GM19467 (cell line): Measurements from ENCODE around the gene CLEC16A.
"Not testable (repeated sequence)": the region's sequence is repeated elsewhere in the genome, so short reads cannot be mapped to it uniquely, and the experiment has no call there.

Source experiments
- ATAC-seq: cut with Tn5 transposase; IDR thresholded peaks from one replicate; pipeline ENCODE4 v1.9.1; 2021; ENCODE audit warnings: mild to moderate bottlenecking, moderate library complexity; ENCODE audit not compliant: unreplicated experiment

The CLEC16A gene

GRCh38 chr16:11093572-11094074 lies 149.3 kb downstream of the CLEC16A start:
- ATAC-seq, result no peak

- ATAC-seq, result peak; percentile 55
These were observed 149.9 kb downstream of the CLEC16A start for GRCh38 chr16:11094075-11094856.

GRCh38 chr16:11094857-11095565 lies 150.6 kb downstream of the CLEC16A start:
- ATAC-seq, result no peak

- ATAC-seq, result no peak
These were observed 151.6 kb downstream of the CLEC16A start for GRCh38 chr16:11095935-11096334.

GRCh38 chr16:11097094-11097786 lies 152.9 kb downstream of the CLEC16A start:
- no peak for ATAC-seq

GRCh38 chr16:11097787-11098167 lies 153.4 kb downstream of the CLEC16A start:
- ATAC-seq, result no peak

- ATAC-seq, result no peak
These were observed 154.4 kb downstream of the CLEC16A start for GRCh38 chr16:11098601-11099390.

- peak; percentile 13 for ATAC-seq
These were observed 155.4 kb downstream of the CLEC16A start for GRCh38 chr16:11099672-11100205.

- peak; percentile 35 for ATAC-seq
These were observed 155.9 kb downstream of the CLEC16A start for GRCh38 chr16:11100239-11100750.

GRCh38 chr16:11101283-11101682 lies 156.9 kb downstream of the CLEC16A start:
- ATAC-seq, result no peak

- ATAC-seq, result no peak
These were observed 157.5 kb downstream of the CLEC16A start for GRCh38 chr16:11101695-11102522.

GRCh38 chr16:11102523-11102898 lies 158.1 kb downstream of the CLEC16A start:
- no peak for ATAC-seq

- ATAC-seq, result not testable (repeated sequence)
These were observed 158.9 kb downstream of the CLEC16A start for GRCh38 chr16:11103301-11103700.

GRCh38 chr16:11104168-11105037 lies 160.0 kb downstream of the CLEC16A start:
- ATAC-seq, result no peak

GRCh38 chr16:11105038-11105903 lies 160.9 kb downstream of the CLEC16A start:
- ATAC-seq, result peak; percentile 45

- no peak for ATAC-seq
These were observed 162.4 kb downstream of the CLEC16A start for GRCh38 chr16:11106726-11107125.

- ATAC-seq, result no peak
These were observed 163.6 kb downstream of the CLEC16A start for GRCh38 chr16:11107780-11108465.
